Fibroblast of skin of right quadriceps (primary cell): ENCODE data around the gene LRRC4C.

Source experiments
- DNase-seq: peaks from one replicate; pipeline ENCODE4 v3.0.0-alpha.2; 2013

Gene LRRC4C

DNA sequence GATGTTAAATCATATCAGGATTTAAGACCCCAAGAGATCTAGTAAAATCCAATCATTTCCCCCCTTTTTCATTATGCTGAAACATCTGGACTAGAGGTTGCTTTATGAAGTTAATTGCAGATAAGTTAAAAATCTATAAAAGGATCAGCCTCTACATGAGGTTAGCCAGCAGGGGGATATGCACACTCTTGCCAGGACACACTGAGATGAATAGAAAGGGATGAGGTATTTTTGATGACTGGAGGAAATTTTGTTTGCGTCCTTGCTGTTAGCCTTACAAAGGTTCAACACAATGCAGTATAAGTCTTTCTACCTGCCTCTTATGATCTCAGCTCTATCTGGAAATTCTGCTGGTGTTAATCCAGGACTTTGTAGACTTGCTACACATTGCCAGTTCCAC lies 1034.3 kb downstream of the LRRC4C start:
- DNase-seq = no peak

GRCh38 chr11:40421208-40421981 lies 1038.1 kb downstream of the LRRC4C start:
- DNase-seq = no peak

DNA sequence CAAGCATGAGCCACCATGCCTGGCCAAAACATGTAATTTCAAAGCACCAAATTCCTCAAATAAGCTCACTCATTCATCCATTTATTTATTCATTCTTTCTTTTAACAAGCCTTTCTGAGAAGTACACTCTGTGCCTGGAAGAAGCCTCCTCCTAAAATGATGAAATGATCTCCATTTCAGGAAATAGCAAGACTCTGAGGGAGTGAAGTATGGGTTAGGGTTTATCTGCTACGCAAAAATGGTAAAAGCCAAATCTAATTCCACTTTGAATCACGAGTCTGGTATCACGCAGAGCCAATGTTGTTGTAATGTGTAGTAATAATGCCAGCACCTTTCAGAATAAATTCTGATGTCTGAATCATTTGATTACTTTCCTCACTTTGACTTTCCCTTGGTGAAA lies 1041.8 kb downstream of the LRRC4C start:
- no peak for DNase-seq

- DNase-seq = no peak
These were observed 1052.1 kb downstream of the LRRC4C start for GRCh38 chr11:40407355-40407754.

DNA sequence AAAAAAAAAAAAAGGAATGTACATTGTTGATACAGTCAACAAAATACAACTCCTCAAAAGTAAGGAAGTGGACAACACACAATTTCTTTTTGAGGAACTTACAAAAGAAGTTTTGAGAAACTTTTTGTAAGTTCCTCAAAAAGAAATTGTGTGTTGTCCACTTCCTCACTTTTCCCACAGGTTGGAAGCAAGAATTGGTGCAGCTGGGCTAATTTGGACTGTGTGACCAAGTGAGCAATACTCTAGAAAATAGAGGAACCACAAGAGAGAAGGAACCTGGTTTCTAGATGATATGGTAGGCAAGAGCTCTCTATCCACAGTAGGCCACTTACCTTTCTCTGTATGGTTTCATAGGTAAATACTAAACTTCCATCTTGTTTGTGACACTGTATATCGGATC lies 1053.8 kb downstream of the LRRC4C start:
- no peak for DNase-seq

DNA sequence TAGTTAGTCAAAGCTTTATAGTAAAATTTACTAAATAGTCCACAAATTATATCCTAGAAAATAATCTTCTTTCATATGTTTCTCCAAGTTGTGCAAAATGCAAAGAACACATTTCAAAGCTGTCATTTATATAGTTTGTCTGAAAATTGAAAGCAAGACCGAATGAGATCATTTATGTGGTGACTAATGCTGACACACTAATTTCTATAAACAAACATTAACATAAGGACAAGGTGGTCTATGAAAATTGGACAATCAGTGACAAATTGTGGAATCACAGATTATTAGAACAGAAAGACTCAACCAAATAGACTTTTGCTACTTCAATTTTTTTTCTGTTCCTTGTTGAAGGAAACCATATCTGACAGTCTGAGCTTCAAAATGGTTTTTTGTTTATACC lies 1056.1 kb downstream of the LRRC4C start:
- DNase-seq = peak; percentile 22

DNA sequence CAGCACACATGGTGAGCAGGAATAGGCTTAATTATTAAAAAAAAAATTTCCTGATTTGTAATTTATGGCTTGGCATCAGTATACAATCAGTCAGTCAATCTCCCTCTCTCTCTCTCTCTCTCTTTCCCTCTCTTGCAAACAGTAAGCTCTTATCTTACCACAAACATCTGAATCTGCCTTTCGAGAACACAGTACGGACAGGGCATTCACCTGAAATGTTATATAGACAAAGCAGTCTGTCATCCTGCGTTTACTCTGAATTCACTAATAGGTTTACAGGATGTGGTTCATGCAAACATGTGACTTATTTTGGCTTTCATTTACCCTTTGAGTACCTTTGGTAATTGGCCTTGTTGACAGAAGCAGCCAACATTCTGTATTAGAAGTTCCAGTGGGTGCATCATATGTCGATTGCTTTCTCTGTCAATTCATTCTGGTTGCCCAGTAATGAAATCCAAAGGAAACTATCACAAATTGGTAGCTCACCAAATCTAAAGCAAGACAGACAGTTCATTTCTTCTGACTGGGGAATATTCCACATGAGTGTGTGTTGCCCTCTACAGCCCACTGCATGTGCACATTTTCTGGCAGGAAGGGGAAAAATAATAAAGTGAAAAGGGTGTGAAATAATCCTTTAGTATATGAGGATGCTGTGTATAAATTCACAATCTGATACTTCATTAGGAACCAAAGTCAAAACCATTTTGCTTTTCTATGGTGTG lies 1058.2 kb downstream of the LRRC4C start:
- no peak for DNase-seq

DNA sequence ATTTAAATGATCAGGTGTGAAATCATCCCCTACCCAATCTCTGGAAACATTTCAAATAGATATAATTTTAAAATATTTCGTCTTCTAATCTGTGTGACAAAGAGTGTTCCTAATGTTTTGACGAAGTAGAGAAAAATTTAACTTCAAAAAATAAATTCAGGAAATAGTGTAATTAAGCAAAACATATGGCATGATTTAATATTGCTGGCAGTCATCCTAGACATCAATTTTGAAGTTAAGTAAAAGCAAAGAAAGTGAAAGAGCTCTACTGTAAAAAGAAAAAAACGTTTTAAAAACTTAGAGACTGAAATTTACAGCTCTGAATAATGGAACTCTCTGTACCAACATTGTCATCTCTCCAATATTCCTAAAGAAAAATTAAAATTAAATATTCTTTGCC lies 1062.3 kb downstream of the LRRC4C start:
- DNase-seq = peak; percentile 7

GRCh38 chr11:40393511-40393910 lies 1065.9 kb downstream of the LRRC4C start:
- DNase-seq = no peak

- no peak for DNase-seq
These were observed 1067.8 kb downstream of the LRRC4C start for GRCh38 chr11:40391679-40392078.

DNA sequence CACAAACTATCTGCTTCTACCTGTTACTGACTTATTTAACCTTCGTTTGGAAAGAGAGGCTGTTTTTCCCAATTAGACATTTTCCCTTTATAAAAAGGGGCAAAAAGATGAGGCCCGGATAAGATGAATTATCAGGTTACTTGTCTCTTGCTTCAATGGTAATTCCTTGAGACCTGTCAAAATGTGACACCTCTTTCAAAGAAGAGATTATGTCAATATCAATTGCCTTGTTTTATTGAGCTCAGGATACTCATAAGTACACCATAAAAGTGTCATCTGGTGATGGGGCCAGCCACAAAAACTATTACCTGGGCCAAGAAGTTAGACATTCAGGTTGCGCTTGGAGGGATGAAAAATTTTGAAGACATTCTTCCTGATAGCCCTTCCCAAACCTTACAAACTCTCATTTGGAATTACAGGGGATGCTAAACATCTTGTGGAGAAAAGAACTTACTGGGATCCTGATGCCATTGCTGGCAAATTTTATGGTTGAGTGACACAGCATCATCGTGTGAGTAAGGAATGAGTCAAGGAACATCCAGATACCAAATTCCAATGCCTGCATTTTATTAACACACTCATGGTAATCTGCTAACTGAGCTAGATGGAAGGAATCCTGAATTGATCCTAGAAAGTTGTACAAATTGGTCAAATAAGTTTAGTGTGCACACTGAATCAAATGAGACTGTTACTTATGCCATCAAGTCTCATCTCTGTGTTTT lies 1071.2 kb downstream of the LRRC4C start:
- DNase-seq = peak; percentile 82

DNA sequence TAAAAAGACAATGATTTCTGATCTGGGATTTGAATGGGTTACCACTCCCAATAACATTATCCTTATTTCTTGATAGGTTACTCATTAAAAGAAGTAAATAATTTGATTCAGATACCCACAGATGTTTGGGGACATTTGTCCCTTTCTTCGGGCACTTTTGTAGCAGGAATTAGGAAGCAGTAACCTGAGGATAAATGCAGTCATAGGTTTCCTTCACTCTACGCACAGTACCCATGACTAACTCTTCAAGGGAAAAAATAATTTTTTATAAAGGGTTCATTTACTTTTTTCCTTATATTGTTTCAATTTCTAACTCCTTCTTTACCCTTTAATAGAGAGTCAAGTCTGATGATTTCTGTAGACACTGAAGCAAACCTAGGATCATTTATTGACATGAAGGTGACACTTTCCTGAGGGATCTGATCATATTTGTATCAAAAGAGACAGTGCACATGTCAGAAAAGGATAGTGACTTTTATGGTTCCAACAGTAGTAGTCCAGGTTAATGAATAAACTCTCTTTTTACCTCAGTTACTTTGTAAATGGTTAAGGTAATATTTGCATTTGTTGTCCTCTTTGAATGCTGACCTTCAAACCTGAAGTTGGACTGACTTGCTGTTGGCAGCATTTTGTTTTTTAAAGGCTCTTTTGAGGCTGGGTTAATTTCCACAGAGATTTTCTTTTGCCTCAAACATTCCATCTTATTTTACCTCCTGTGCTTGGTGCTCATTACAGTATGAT lies 1072.0 kb downstream of the LRRC4C start:
- no peak for DNase-seq

DNA sequence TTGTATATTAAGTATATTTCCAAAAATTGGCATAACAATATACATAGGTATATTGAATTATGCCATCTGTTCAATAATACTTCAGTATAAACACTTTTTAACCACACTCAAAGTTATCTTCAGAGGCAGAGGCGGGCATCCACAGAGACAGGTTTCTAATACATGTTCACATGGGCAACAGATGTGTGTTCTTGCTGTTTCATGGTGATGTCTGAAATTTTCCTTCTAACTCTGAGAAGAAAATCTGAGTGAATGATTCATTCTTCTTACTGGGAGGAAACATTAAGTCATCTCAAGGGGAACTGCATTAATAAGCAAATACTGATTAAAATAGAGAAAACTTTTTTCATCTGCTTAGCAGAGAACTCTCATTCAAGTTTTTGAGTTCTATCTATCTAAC lies 1074.5 kb downstream of the LRRC4C start:
- DNase-seq = peak; percentile 75

GRCh38 chr11:40381481-40381880 lies 1078.0 kb downstream of the LRRC4C start:
- no peak for DNase-seq

DNA sequence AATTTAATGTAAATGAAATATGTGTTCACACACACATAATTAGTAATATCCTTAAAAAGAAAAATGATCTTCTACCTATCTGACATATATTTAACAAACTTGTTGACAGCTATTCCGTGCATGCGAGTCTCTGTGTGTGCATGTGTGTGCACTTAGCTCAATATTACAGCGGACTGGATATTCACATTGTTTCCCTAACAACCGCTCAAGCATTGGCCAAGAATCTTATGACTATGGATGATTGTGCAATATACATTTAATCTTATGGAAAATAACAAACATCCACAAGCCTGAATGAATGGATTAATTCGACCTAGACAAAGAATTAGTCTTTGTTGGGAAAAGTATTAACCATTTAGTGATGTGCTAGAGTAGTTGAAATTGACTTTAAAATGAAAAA lies 1078.6 kb downstream of the LRRC4C start:
- DNase-seq = peak; percentile 33

- peak; percentile 26 for DNase-seq
These were observed 1083.1 kb downstream of the LRRC4C start for GRCh38 chr11:40376331-40376730.

DNA sequence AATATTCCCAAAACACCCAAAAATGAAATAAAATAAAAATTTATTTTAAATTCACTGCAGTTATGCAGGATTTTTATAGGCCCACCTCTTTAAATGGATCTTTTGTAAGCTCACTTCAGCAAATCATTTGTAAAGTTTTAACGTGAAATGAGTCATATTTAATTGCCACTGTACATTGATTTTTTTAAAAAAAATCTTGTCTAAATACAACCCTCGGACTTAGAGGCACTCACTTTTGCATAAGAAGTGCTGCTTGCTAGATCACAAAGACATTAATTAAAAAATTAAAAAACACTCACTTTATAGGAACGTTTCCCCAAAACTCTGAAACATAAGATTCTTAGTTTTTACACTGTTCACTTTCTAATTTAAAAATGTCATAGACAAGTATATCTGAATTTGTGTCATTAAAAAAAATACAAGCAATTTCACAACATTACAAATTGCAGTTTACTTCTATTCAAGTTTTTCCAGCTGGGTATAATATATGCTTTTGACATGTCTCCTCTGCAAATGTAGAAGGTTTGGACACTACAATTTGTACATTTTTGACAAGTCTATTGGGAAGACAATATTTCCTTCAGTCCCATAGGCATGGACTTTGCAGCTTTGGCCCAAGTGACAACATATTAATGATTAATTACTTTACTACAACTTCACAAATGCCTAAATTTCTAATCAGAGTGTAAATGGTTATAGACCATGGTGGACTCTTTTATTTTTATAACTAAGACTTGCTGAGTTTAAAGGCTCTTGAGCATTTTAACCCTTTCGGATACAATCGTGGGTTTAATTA lies 1088.4 kb downstream of the LRRC4C start:
- no peak for DNase-seq

DNA sequence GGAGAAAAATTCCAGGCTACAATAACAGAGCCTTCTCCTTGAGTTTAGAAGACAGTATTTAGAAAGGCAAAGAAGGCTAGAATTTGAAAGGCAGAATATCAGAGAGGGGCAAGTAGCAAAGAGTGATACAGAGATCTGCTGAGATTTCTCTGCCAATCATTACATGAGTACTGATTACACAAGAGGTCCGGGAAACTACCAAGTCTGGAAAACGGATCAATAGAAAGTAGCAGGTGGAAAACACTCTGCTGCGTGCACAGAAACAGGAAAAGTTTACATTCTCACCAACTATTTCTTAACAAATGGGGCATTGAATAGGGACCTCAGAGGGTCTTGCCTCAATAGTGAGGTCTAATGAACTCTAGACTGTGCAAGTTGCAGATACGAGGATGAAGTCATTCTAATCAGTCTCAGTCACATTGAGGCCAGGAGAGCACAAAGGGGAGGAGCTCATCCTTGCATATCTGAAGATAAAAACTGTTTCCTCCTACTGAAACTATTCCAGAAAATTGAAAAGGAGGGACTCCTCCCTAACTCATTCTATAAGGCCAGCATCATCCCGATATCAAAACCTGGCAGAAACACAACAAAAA lies 1099.2 kb downstream of the LRRC4C start:
- no peak for DNase-seq

- DNase-seq = no peak
These were observed 1105.3 kb downstream of the LRRC4C start for GRCh38 chr11:40354121-40354520.

DNA sequence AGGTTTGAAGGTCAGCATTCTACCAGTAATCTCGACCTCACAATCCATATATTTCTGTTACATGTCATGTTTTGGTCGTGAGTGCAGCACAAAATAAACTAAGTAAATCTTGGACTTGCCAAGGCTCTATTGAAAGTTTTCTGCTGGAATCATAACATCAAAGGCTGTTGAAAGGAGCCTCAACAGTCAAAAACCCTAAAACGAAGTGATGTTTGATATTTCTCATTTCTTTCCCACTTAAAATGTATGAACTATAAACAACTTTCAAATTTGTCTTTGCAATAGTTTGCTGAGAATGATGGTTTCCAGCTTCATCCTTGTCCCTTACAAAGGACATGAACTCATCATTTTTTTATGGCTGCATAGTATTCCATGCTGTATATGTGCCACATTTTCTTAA lies 1118.5 kb downstream of the LRRC4C start:
- DNase-seq = no peak

GRCh38 chr11:40338739-40339138 lies 1120.7 kb downstream of the LRRC4C start:
- peak; percentile 63 for DNase-seq

DNA sequence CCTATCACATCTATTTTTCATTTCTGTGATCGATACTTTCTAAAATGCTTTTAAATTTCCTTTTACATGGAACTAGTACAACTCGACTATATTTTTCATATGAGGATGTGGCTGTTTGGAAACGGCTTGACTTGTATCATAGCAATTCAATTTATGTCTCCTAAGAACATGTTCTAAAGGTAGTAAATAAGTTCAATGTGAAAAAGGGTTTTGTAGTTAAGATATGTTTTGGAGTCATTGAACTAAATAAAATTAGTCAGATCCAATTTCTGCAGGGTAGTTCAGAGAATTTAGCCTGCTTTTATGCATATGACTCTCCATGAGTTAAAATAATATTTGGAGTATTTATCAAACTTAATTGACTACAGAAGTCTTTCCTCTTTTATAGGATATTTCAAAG lies 1121.4 kb downstream of the LRRC4C start:
- no peak for DNase-seq
